Endothelial cell of umbilical vein (primary cell): ENCODE measurements around the gene RNF222. TPM values are rescaled to one million over a fixed set of nuclear protein-coding genes. Genes with fewer than 3 reads are reported as not detected.

Source experiments
- BruUV-seq: library from RNA; stranded (reverse); fragments of 400-500 nt; replicated peaks from 2 replicates; lab custom pipeline; 2021; lab: Mats Ljungman, UMichigan
- CTCF ChIA-PET: fragments of 300-600, 350-600 bp; sonication (Branson Sonifier 250); formaldehyde crosslinking; loops from one replicate; lab custom pipeline; 2021; ENCODE audit warnings: antibody characterized with exemption, inconsistent platforms; lab: Charles Lee
- POLR2A ChIA-PET: fragments of 300-600, 350-600 bp; sonication (Branson Sonifier 250); formaldehyde crosslinking; loops from one replicate; lab custom pipeline; 2021; ENCODE audit warnings: antibody characterized with exemption, inconsistent platforms; lab: Charles Lee
- DNase-seq: peaks from one replicate; pipeline ENCODE4 v3.0.0-alpha.2; 2011; ENCODE audit warnings: low read depth, low spot score
- FAIRE-seq: peaks from 2 replicates; lab custom pipeline; 2011; peaks lifted over from hg19 to GRCh38; lab: Jason Lieb, UNC
- H2AFZ ChIP-seq: 2 replicates; pipeline ENCODE4 v1.6.0; 2012; ENCODE audit warnings: low read depth, low read length, control low read depth, inconsistent platforms
- H3K27ac ChIP-seq: 2 replicates; pipeline ENCODE4 v1.5.1; 2011; ENCODE audit warnings: low read depth, mild to moderate bottlenecking, control low read depth, low read length, moderate library complexity; ENCODE audit not compliant: insufficient read depth
- H3K27me3 ChIP-seq, 2 experiments: 2 replicates each; pipeline versions ENCODE4 v1.6.0 to v1.6.1; 2011; ENCODE audit warnings: low read length in 2 of 2, mixed read lengths in 1 of 2; ENCODE audit not compliant: control insufficient read depth in 2 of 2, insufficient read depth in 2 of 2
- H3K36me3 ChIP-seq, 2 experiments: 2 replicates in 1 of 2; 3 replicates in 1 of 2; pipeline ENCODE4 v1.5.1; 2011; ENCODE audit warnings: low read length in 2 of 2, mild to moderate bottlenecking in 1 of 2, moderate library complexity in 1 of 2; ENCODE audit not compliant: control insufficient read depth in 2 of 2, insufficient read depth in 2 of 2; ENCODE audit errors: extremely low read depth in 1 of 2
- H3K4me1 ChIP-seq: 3 replicates; pipeline ENCODE4 v1.5.1; 2011; ENCODE audit warnings: mild to moderate bottlenecking, low read length; ENCODE audit not compliant: control insufficient read depth, insufficient read depth; ENCODE audit errors: extremely low read depth
- H3K4me2 ChIP-seq: 2 replicates; pipeline ENCODE4 v1.6.1; 2011; ENCODE audit warnings: low read length, control low read depth, mixed read lengths; ENCODE audit not compliant: insufficient read depth
- H3K4me3 ChIP-seq, 3 experiments: fragments of 200-600 bp in 1 of 3; sonication (generic), shearing (Covaris generic) in 1 of 3; replicated peaks in 1 of 3; 2 replicates each; pipeline ENCODE4 v1.5.1; 2011 to 2016; ENCODE audit warnings: control low read depth in 3 of 3, low read length in 3 of 3, mild to moderate bottlenecking in 2 of 3, inconsistent platforms in 1 of 3, low read depth in 1 of 3, moderate library complexity in 1 of 3; ENCODE audit not compliant: insufficient read depth in 1 of 3
- H3K79me2 ChIP-seq: 2 replicates; pipeline ENCODE4 v1.6.0; 2012; ENCODE audit warnings: low read length, inconsistent platforms; ENCODE audit not compliant: control insufficient read depth, insufficient read depth
- H3K9ac ChIP-seq: replicated peaks from 2 replicates; pipeline ENCODE3; 2011; ENCODE audit warnings: low read length, control low read depth; ENCODE audit not compliant: insufficient read depth; ENCODE audit errors: extremely low read depth
- H3K9me1 ChIP-seq: replicated peaks from 3 replicates; pipeline ENCODE4 v1.6.0; 2011; ENCODE audit warnings: mild to moderate bottlenecking, low read length; ENCODE audit not compliant: control insufficient read depth, insufficient read depth; ENCODE audit errors: extremely low read depth
- H3K9me3 ChIP-seq: replicated peaks from 2 replicates; pipeline ENCODE4 v1.5.1; 2012; ENCODE audit warnings: low read length, inconsistent platforms; ENCODE audit not compliant: control insufficient read depth, insufficient read depth
- H4K20me1 ChIP-seq: replicated peaks from 2 replicates; pipeline ENCODE3; 2011; ENCODE audit warnings: mild to moderate bottlenecking, low read length; ENCODE audit not compliant: control insufficient read depth, insufficient read depth; ENCODE audit errors: extremely low read depth
- EZH2 ChIP-seq: IDR thresholded peaks from 2 replicates; pipeline ENCODE4 v1.6.1; 2012; ENCODE audit warnings: borderline replicate concordance, low read depth, mild to moderate bottlenecking, moderate library complexity, low read length, inconsistent platforms; ENCODE audit not compliant: severe bottlenecking
- FOS ChIP-seq: IDR thresholded peaks from 2 replicates; pipeline ENCODE4 v1.6.1; 2011; ENCODE audit warnings: mild to moderate bottlenecking, low read length, moderate library complexity, borderline replicate concordance; ENCODE audit not compliant: insufficient read depth
- GATA2 ChIP-seq: IDR thresholded peaks from 2 replicates; pipeline ENCODE4 v1.7.0; 2011; ENCODE audit warnings: low read depth, mild to moderate bottlenecking, moderate library complexity, mixed read lengths, low read length; ENCODE audit not compliant: insufficient read length, insufficient read depth
- JUN ChIP-seq: IDR thresholded peaks from 2 replicates; pipeline ENCODE4 v1.6.1; 2011; ENCODE audit warnings: borderline replicate concordance, low read depth; ENCODE audit not compliant: insufficient read length, insufficient read depth
- MYC ChIP-seq: IDR thresholded peaks from one replicate; pipeline ENCODE4 v1.6.1; 2011; ENCODE audit warnings: mild to moderate bottlenecking, low read depth, low read length
- POLR2A ChIP-seq: IDR thresholded peaks from 2 replicates; pipeline ENCODE4 v1.6.1; 2012; ENCODE audit warnings: low read depth, mild to moderate bottlenecking, control low read depth, low read length
- POLR2AphosphoS5 ChIP-seq: IDR thresholded peaks from 2 replicates; pipeline ENCODE4 v1.6.1; 2012; ENCODE audit warnings: low read depth, mild to moderate bottlenecking, control low read depth, low read length, moderate library complexity; ENCODE audit not compliant: insufficient read depth
- dilution Hi-C: fragments of 300-500 bp; cut with MboI; formaldehyde crosslinking; loops from one replicate; pipeline ENCODE4 v1.15.0; 2019; ENCODE audit warnings: low sequenced_read_pairs; ENCODE audit not compliant: extremely low pct_ligation_motif_present
- intact Hi-C: fragments of 100-400 bp; cut with micrococcal nuclease; formaldehyde crosslinking; loops from one replicate; pipeline ENCODE4 v1.10.0; 2022
- polyA plus RNA-seq, 4 experiments: library from polyadenylated mRNA; depleted of rRNA in 3 of 4; stranded (reverse) in 3 of 4; unstranded in 1 of 4; fragments of >200 nt; gene quantifications; 2 replicates each; pipeline versions ENCODE4 v1.2.1 to v1.2.3, GENCODE V29; 2011 to 2012; ENCODE audit warnings: missing spikeins in 1 of 4
- total RNA-seq: library from RNA; stranded (reverse); gene quantifications from 2 replicates; pipeline ENCODE4 v1.2.3, GENCODE V29; 2021
- TF ChIP-seq, protein P1 (sequence below): IDR thresholded peaks from 2 replicates; pipeline ENCODE4 v1.6.1; 2011; ENCODE audit not compliant: insufficient read depth, insufficient read length
- TF ChIP-seq, protein P2 (sequence below), 2 donors: IDR thresholded peaks; 1 replicate in 1 of 2; 2 replicates in 1 of 2; pipeline ENCODE4 v1.5.1; 2011; ENCODE audit warnings: low read length in 2 of 2, mild to moderate bottlenecking in 2 of 2, moderate library complexity in 2 of 2, control low read depth in 1 of 2, inconsistent platforms in 1 of 2, low read depth in 1 of 2; ENCODE audit not compliant: insufficient read depth in 1 of 2; ENCODE audit errors: extremely low read depth in 1 of 2

Gene RNF222
- total and polyA plus RNA-seq, 2 donors (not counting 3 experiments of a cell fraction or from before 2014, with no cell fraction given) = not detected

DNA sequence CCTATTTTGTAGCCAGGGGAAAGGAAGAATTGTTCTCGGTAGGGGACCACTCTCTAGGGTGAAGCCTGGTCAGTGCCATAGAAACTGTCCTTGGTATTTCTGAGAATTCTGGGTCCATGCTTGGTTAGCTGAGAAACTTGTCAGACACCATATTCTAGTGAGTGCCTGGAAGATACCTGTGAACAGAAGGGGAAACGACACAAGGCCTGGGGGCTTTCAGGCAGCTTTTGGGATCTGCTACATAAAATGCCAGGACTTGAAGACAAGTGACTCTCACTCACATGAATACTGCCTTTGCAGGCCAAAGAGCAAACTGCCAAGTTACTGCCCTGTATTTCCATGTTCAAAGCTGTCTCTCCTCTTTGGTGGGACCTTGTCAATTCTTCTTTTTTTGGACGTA lies 39.7 kb downstream of the RNF222 start:
- Histone ChIP-seq H3K9ac (no peak overlapping the region), H3K9me1 (no peaks in the 10 kb centered on the region), H3K36me3 (no peaks in the 10 kb centered on the region), H3K4me1 (peaks cover 38% of the 10 kb centered on the region), H3K27me3 (no peaks in the 10 kb centered on the region), H3K27ac (no peak overlapping the region), H2AFZ (no peak overlapping the region), H3K79me2 (no peaks in the 10 kb centered on the region), H3K4me2 (no peak overlapping the region), H4K20me1 (no peaks in the 10 kb centered on the region), H3K4me3 (no peak overlapping the region), H3K9me3 (no peaks in the 10 kb centered on the region)
- TF ChIP-seq FOS (no peak), JUN (no peak), MYC (no peak), EZH2 (no peak), POLR2AphosphoS5 (no peak), POLR2A (no peak), GATA2 (no peak)
- TF ChIP-seq, protein P1, sequence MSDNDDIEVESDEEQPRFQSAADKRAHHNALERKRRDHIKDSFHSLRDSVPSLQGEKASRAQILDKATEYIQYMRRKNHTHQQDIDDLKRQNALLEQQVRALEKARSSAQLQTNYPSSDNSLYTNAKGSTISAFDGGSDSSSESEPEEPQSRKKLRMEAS = no peak
- TF ChIP-seq, protein P2, sequence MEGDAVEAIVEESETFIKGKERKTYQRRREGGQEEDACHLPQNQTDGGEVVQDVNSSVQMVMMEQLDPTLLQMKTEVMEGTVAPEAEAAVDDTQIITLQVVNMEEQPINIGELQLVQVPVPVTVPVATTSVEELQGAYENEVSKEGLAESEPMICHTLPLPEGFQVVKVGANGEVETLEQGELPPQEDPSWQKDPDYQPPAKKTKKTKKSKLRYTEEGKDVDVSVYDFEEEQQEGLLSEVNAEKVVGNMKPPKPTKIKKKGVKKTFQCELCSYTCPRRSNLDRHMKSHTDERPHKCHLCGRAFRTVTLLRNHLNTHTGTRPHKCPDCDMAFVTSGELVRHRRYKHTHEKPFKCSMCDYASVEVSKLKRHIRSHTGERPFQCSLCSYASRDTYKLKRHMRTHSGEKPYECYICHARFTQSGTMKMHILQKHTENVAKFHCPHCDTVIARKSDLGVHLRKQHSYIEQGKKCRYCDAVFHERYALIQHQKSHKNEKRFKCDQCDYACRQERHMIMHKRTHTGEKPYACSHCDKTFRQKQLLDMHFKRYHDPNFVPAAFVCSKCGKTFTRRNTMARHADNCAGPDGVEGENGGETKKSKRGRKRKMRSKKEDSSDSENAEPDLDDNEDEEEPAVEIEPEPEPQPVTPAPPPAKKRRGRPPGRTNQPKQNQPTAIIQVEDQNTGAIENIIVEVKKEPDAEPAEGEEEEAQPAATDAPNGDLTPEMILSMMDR (IDR thresholded peaks at IDR 0.05; ENCODE audit: extremely low read depth in 1 of 2, insufficient read depth in 1 of 2, low read depth in 1 of 2, low read length in 2 of 2) = no peak
- no peak for FAIRE-seq
- ChIA-PET CTCF (no interaction called here), POLR2A (interaction anchor here (0.6 kb wide), 1 partner anchor 19 kb away, joined by 3 read pairs; no protein-coding TSS in a partner anchor)
- no peak for DNase-seq
- no TSS peak for BruUV-seq
- dilution Hi-C loops (no loop called here), intact Hi-C loops (no loop called here)
